ENCODE results near the gene NCEH1. TPM values are rescaled to one million over a fixed set of nuclear protein-coding genes. Genes with fewer than 3 reads are reported as not detected.

The NCEH1 gene
- total and polyA plus RNA-seq, 10 of the 15 experiments (the other 5 are each of a cell fraction or from before 2014, with no cell fraction given): 1.8 to 8.1 (median 4.5) TPM

GRCh38 chr3:172751175-172751704 lies 40.4 kb upstream of the NCEH1 start:
- TF ChIP-seq BRCA1 (IDR thresholded peaks at IDR 0.05; ENCODE audit: low read depth, low read length): no peak
- TF ChIP-seq TCF7 (IDR thresholded peaks at IDR 0.05; ENCODE audit: borderline replicate concordance): no peak
- TF ChIP-seq CEBPB (IDR thresholded peaks at IDR 0.05; ENCODE audit: borderline replicate concordance in 1 of 2, low read depth in 2 of 2, low read length in 2 of 2): no peak
- no peak for TF ChIP-seq KLF5 (IDR thresholded peaks at IDR 0.05; ENCODE audit: partially characterized antibody)
- no peak for TF ChIP-seq MEF2B (IDR thresholded peaks at IDR 0.05; ENCODE audit: partially characterized antibody, poor library complexity, severe bottlenecking)
- no peak for TF ChIP-seq NKRF (conservative IDR thresholded peaks at IDR 0.05)
- TF ChIP-seq SIX5 (IDR thresholded peaks at IDR 0.05; ENCODE audit: low read depth, low read length, severe bottlenecking): no peak
- TF ChIP-seq MAX (IDR thresholded peaks at IDR 0.05; ENCODE audit: low read depth, low read length): no peak
- TF ChIP-seq ETV6 (conservative IDR thresholded peaks at IDR 0.05 in 1 of 2, IDR thresholded peaks at IDR 0.05 in 1 of 2; ENCODE audit: borderline replicate concordance in 1 of 2, low read depth in 1 of 2): no peak
- no peak for TF ChIP-seq NFIC (IDR thresholded peaks at IDR 0.05; ENCODE audit: low read depth, low read length)
- TF ChIP-seq IRF4 (IDR thresholded peaks at IDR 0.05; ENCODE audit: low read depth, low read length): no peak
- TF ChIP-seq NFYA (IDR thresholded peaks at IDR 0.05; ENCODE audit: borderline replicate concordance, low read depth, low read length): no peak
- TF ChIP-seq CBFB (IDR thresholded peaks at IDR 0.05; ENCODE audit: low read depth): no peak
- TF ChIP-seq KDM1A (IDR thresholded peaks at IDR 0.05; ENCODE audit: borderline replicate concordance): no peak
- no peak for TF ChIP-seq HCFC1 (IDR thresholded peaks at IDR 0.05; ENCODE audit: low read length)
- no peak for TF ChIP-seq NBN (IDR thresholded peaks at IDR 0.05)
- TF ChIP-seq USF2 (IDR thresholded peaks at IDR 0.05; ENCODE audit: borderline replicate concordance, low read depth, low read length): no peak
- no peak for TF ChIP-seq SKIL (IDR thresholded peaks at IDR 0.05; ENCODE audit: low read depth, poor library complexity, severe bottlenecking)
- TF ChIP-seq JUNB (IDR thresholded peaks at IDR 0.05): no peak
- TF ChIP-seq POLR2A (IDR thresholded peaks at IDR 0.05; ENCODE audit: low read depth, low read length): no peak
- Histone ChIP-seq H3K27ac (ENCODE audit: control insufficient read depth, insufficient read depth) (peak overlapping the region; percentile 92), H2AFZ (ENCODE audit: control insufficient read depth, low read depth, low read length) (peak overlapping the region; percentile 89), H4K20me1 (ENCODE audit: control insufficient read depth, insufficient read depth) (no peaks in the 10 kb centered on the region), H3K79me2 (ENCODE audit: control insufficient read depth, insufficient read depth, low read length) (peaks cover 45% of the 10 kb centered on the region), H3K9me3 (replicated peaks; ENCODE audit: control insufficient read depth, insufficient read depth, low read length) (no peaks in the 10 kb centered on the region), H3K4me3 (peak overlapping the region; percentile 93), H3K27me3 (replicated peaks in 1 of 2; ENCODE audit: control insufficient read depth in 2 of 2, insufficient read depth in 2 of 2, low read length in 1 of 2) (no peaks in the 10 kb centered on the region), H3K4me1 (ENCODE audit: control insufficient read depth, insufficient read depth, low read length) (no peaks in the 10 kb centered on the region), H3K36me3 (ENCODE audit: control insufficient read depth in 2 of 2, insufficient read depth in 2 of 2, low read length in 1 of 2) (peaks cover 0 to 4% of the 10 kb centered on the region in 2 experiments; a peak in 2 of 4 replicates), H3K9ac (ENCODE audit: control insufficient read depth, insufficient read depth, low read length) (peak overlapping the region; percentile 96), H3K4me2 (ENCODE audit: control insufficient read depth, insufficient read depth) (peak overlapping the region; percentile 75)
- WGBS (ENCODE audit: insufficient coverage, insufficient replicate concordance, low lambda C conversion rate, missing lambda C conversion rate): 3% methylated on average over 14 of the region's 14 CpGs
- in situ Hi-C loops (cut with MboI): no loop called here
- peak; percentile 52 for ATAC-seq
- FAIRE-seq: no peak
- DNase-seq (ENCODE audit: low read depth, low spot score): no peak
- BruUV-seq (replicated peaks): no TSS peak
- intact Hi-C loops (cut with micrococcal nuclease; ENCODE audit: unreplicated experiment): loop anchor here (2.0 kb wide), 1 partner anchor 78 kb away; no protein-coding TSS in a partner anchor
- ChIA-PET SMC1A (ENCODE audit: uncharacterized antibody, unreplicated experiment) (interaction anchor here (1.0 to 2.4 kb wide), 5 partner anchors 9 to 79 kb away, joined by 3 to 7 read pairs (median 4); no protein-coding TSS in a partner anchor), RAD21 (ENCODE audit: unreplicated experiment) (interaction anchor here (1.3 to 1.4 kb wide), 2 partner anchors 59 to 79 kb away, joined by 3 to 9 read pairs; no protein-coding TSS in a partner anchor), CTCF (interaction anchor here (0.8 to 3.1 kb wide), 6 partner anchors 7 to 157 kb away, joined by 3 to 32 read pairs (median 4); no protein-coding TSS in a partner anchor), POLR2A (interaction anchor here (1.2 to 1.7 kb wide), 2 partner anchors 40 to 41 kb away, joined by 3 to 4 read pairs; partner anchors contain the start of gene NCEH1)
